Measurements from ENCODE around the gene MYEOV.

MYEOV gene

DNA sequence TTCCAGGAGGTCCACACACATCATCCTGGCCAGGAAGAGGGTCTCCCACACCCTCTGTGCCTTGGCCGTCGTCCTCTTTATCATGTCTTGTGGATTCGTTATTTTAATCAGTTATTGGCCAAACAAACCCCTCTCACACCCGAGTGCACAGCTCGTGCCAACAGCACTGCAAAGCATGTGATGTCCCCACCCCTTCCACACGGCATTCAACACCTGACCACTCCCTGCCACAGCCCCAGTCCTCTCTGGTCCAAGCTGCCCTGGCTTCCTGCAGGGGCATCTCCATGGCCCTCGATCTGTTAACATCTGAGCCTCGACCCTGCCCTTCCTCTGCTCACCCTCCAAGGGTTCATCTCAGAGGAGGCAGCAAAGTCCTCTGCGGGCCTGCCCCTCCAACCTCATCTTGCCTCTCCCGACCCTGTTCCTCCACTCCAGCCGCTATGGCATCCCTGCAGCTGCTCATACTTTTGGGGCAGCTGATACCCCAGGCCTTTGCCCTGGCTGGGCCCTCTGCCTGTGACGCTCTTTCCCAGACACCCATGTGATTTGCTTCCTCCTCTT lies 14.0 kb downstream of the MYEOV start:
- TF ChIP-seq, protein P1, sequence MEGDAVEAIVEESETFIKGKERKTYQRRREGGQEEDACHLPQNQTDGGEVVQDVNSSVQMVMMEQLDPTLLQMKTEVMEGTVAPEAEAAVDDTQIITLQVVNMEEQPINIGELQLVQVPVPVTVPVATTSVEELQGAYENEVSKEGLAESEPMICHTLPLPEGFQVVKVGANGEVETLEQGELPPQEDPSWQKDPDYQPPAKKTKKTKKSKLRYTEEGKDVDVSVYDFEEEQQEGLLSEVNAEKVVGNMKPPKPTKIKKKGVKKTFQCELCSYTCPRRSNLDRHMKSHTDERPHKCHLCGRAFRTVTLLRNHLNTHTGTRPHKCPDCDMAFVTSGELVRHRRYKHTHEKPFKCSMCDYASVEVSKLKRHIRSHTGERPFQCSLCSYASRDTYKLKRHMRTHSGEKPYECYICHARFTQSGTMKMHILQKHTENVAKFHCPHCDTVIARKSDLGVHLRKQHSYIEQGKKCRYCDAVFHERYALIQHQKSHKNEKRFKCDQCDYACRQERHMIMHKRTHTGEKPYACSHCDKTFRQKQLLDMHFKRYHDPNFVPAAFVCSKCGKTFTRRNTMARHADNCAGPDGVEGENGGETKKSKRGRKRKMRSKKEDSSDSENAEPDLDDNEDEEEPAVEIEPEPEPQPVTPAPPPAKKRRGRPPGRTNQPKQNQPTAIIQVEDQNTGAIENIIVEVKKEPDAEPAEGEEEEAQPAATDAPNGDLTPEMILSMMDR (IDR thresholded peaks at IDR 0.05) = no peak
- Histone ChIP-seq H3K4me3 (no peak overlapping the region), H3K4me1 (peaks cover 0 to 3% (median 3%) of the 10 kb centered on the region in 4 donors), H3K27ac (no peak overlapping the region), H3K36me3 (no peaks in the 10 kb centered on the region), H3K9me3 (no peaks in the 10 kb centered on the region), H3K27me3 (no peaks in the 10 kb centered on the region)
- DNase-seq = peak in 1 of 2 donors; percentile 44
- intact Hi-C loops (cut with DNase I; ENCODE audit: low total_unique reads) = no loop called here

DNA sequence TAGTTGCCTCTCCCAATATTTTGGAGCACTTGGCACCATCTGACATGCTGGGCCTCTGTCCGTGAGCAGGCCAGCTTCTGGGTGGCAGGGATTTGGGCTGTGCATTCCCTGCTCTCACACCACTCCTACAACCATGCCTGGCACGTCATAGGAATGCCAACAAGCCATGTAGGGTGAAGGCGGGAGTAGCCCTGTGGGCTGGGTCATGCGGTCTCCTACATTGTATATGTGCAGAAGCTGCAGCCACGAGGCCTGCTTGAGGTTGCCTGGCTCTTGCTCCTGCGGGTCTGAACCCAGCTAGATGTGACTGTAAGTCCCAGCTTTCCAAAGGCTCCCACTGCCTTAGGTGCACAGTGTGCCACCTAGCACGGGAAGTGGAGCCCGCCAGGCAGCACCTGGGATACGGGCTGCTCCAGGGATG lies 14.5 kb downstream of the MYEOV start:
- Histone ChIP-seq H3K4me3 (no peak overlapping the region), H3K27ac (no peak overlapping the region), H3K4me1 (peaks cover 0 to 8% (median 7%) of the 10 kb centered on the region in 4 donors), H3K9me3 (no peaks in the 10 kb centered on the region), H3K36me3 (no peaks in the 10 kb centered on the region), H3K27me3 (no peaks in the 10 kb centered on the region)
- TF ChIP-seq, protein P1 (IDR thresholded peaks at IDR 0.05) = no peak
- peak in 1 of 2 donors; percentile 40 for DNase-seq
- intact Hi-C loops (cut with DNase I; ENCODE audit: low total_unique reads) = no loop called here

DNA sequence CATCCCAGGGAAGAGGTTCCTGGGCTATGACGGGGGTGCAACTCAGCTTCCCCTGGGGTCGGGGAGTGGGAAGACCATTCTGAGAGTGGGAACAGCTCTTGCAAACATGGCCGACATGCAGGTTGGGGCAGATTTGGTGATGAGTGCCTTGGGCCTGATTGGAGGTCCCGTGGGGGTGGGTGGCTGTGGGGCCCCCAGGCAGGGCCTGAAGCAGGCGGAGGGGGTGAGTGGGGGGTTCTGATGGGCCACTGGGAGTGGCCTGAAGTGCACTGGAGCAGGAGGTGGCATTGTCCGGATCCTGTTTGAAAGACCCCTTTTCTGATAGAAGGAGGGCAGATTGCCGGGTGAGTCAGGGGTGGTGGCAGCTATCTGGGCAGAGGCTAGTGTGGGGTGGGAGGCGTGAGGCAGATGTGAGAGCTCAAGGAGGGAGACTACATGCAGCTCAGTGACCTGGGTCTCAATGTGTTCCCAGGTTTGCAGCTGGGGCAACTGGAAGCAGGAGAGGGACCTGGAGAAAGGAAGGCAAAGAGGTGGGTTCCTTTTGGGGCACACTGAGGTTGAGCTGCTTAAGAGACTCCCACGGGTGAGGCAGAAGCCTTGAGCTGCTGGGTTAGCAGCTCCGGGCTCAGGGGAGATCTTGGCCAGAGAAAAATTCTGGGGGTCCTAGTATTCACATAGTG lies 15.1 kb downstream of the MYEOV start:
- Histone ChIP-seq H3K4me3 (no peak overlapping the region), H3K36me3 (no peaks in the 10 kb centered on the region), H3K27me3 (no peaks in the 10 kb centered on the region), H3K9me3 (no peaks in the 10 kb centered on the region), H3K27ac (no peak overlapping the region), H3K4me1 (peaks cover 0 to 8% (median 7%) of the 10 kb centered on the region in 4 donors)
- TF ChIP-seq, protein P1 (IDR thresholded peaks at IDR 0.05) = no peak
- peak in 1 of 2 donors; percentile 34 for DNase-seq
- intact Hi-C loops (cut with DNase I; ENCODE audit: low total_unique reads) = no loop called here

DNA sequence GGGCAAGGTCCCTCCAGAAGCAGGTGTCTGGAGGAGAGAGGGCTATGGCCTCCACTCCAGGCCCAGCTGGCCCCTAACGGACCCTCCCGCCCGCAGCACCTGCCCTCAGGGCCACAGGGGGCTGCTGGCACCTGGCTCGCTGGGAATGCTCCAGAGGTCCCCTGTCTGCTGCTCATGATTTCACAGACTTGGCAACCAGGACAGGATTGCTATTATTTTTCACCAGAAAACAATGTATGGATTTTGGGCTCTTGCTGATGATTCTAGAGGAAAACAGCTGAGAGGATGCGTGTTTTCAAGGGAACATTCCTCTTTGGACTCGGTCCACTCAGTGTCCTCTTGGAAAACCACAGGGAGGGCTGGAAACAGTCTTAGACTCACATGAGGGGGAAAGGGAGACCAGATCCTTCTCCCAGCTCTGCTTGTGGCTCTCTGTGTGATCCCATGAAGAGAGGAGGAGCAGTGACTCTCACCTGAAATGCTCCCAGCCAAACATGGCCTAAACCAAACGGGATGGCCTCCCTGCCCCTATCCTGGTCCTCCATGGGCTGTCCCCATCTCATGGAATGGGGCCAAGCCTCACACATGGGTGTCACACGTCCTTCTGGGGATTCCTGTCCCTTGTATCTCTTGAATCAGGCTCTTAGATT lies 15.8 kb downstream of the MYEOV start:
- Histone ChIP-seq H3K4me3 (no peak overlapping the region), H3K27ac (no peak overlapping the region), H3K27me3 (no peaks in the 10 kb centered on the region), H3K4me1 (peaks cover 0 to 8% (median 7%) of the 10 kb centered on the region in 4 donors), H3K36me3 (no peaks in the 10 kb centered on the region), H3K9me3 (no peaks in the 10 kb centered on the region)
- peak in 1 of 2 donors; percentile 33 for DNase-seq
- intact Hi-C loops (cut with DNase I; ENCODE audit: low total_unique reads) = no loop called here
- TF ChIP-seq, protein P1 (IDR thresholded peaks at IDR 0.05) = no peak

DNA sequence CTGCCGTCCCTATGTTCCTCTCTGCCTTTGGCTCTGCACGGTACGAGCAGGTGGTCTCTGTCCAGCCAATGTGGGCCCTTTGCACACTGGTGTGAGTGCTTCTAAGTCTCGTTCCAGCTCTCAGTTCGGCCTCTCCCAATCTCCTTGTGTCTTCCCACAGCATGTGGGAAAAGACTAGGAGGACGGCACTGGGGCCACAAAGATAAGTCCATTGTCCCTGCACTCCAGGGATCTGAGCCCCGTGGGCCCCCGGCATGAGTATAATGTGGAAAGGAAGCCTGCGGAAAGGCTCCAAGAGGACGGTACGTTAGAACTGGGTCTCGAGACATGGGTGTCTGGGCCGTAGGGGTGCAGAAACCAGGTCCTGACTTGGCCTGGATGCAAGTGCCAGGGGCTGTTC lies 16.4 kb downstream of the MYEOV start:
- H3K27me3 ChIP-seq = no peaks in the 10 kb centered on the region
- intact Hi-C loops (cut with DNase I; ENCODE audit: low total_unique reads) = no loop called here
- no peaks in the 10 kb centered on the region for H3K9me3 ChIP-seq
- no peaks in the 10 kb centered on the region for H3K36me3 ChIP-seq
- H3K4me1 ChIP-seq = peaks cover 0 to 8% (median 7%) of the 10 kb centered on the region in 4 donors
- TF ChIP-seq, protein P1 (IDR thresholded peaks at IDR 0.05) = no peak
- no peak overlapping the region for H3K4me3 ChIP-seq
- no peak overlapping the region for H3K27ac ChIP-seq
- DNase-seq = peak in 1 of 2 donors; percentile 49
